Activated CD8-positive, alpha-beta T cell treated with anti-CD3 and anti-CD28 coated beads, Interleukin-2, amount 10 ng/mL, durations not matched to agents 7 days and 5 days (primary cell): ENCODE results near the gene RHO. TPM values are rescaled to one million over a fixed set of nuclear protein-coding genes. Genes with fewer than 3 reads are reported as not detected.

Experiments
- ATAC-seq: fragments of 150-1000 bp; cut with Tn5 transposase; one replicate; pipeline ENCODE4 v1.10.0; 2021; ENCODE audit warnings: moderate library complexity
- CTCF ChIA-PET: fragments of 350-600 bp; sonication (Branson Sonifier 250); formaldehyde crosslinking; loops from one replicate; lab custom pipeline; 2021; ENCODE audit warnings: antibody characterized with exemption; lab: Charles Lee
- POLR2A ChIA-PET: fragments of 350-600 bp; sonication (Branson Sonifier 250); formaldehyde crosslinking; loops from one replicate; lab custom pipeline; 2021; ENCODE audit warnings: antibody characterized with exemption; lab: Charles Lee
- DNase-seq: peaks from one replicate; pipeline ENCODE4 v3.0.0-alpha.2; 2020
- H3K27ac Mint-ChIP-seq: one replicate; pipeline ENCODE4 v1.8.0; 2021; ENCODE audit warnings: mild to moderate bottlenecking, mixed read lengths
- H3K27me3 Mint-ChIP-seq: one replicate; pipeline ENCODE4 v1.8.0; 2021; ENCODE audit warnings: low read depth, mixed read lengths
- H3K36me3 Mint-ChIP-seq: one replicate; pipeline ENCODE4 v1.8.0; 2021; ENCODE audit warnings: low read depth, mixed read lengths
- H3K4me1 Mint-ChIP-seq: one replicate; pipeline ENCODE4 v1.8.0; 2021; ENCODE audit warnings: low read depth, mixed read lengths
- H3K4me3 Mint-ChIP-seq: one replicate; pipeline ENCODE4 v1.8.0; 2021; ENCODE audit warnings: mild to moderate bottlenecking, mixed read lengths
- H3K9me3 Mint-ChIP-seq: one replicate; pipeline ENCODE4 v1.8.0; 2022; ENCODE audit warnings: mixed read lengths; ENCODE audit not compliant: insufficient read depth
- total RNA-seq, 2 experiments: library from RNA; stranded (reverse); gene quantifications; one replicate each; pipeline ENCODE4 v1.2.3, GENCODE V29; 2021

The RHO gene
- total RNA-seq, 2 experiments from 2014 or later: not detected

GRCh38 chr3:129525341-129525968, 3.0 kb upstream of the RHO start:
- Mint-ChIP-seq H3K36me3 (no peaks in the 10 kb centered on the region), H3K4me3 (no peak overlapping the region), H3K4me1 (no peaks in the 10 kb centered on the region), H3K9me3 (no peaks in the 10 kb centered on the region), H3K27me3 (no peaks in the 10 kb centered on the region), H3K27ac (no peak overlapping the region)
- DNase-seq: no peak
- POLR2A ChIA-PET: no interaction called here
- CTCF ChIA-PET: no interaction called here
- ATAC-seq: no peak

GRCh38 chr3:129526121-129526900, 2.1 kb upstream of the RHO start:
- DNase-seq: no peak
- Mint-ChIP-seq H3K27me3 (no peaks in the 10 kb centered on the region), H3K4me3 (no peak overlapping the region), H3K4me1 (no peaks in the 10 kb centered on the region), H3K9me3 (no peaks in the 10 kb centered on the region), H3K27ac (no peak overlapping the region), H3K36me3 (no peaks in the 10 kb centered on the region)
- ChIA-PET CTCF (no interaction called here), POLR2A (no interaction called here)
- ATAC-seq: no peak

- Mint-ChIP-seq H3K4me1 (no peaks in the 10 kb centered on the region), H3K27me3 (no peaks in the 10 kb centered on the region), H3K9me3 (no peaks in the 10 kb centered on the region), H3K36me3 (no peaks in the 10 kb centered on the region), H3K4me3 (no peak overlapping the region), H3K27ac (no peak overlapping the region)
- CTCF ChIA-PET: no interaction called here
- no peak for DNase-seq
- ATAC-seq: no peak
- POLR2A ChIA-PET: no interaction called here
Observed at GRCh38 chr3:129527262-129527661, 1.2 kb upstream of the RHO start.

GRCh38 chr3:129529436-129530210, 1.2 kb downstream of the RHO start:
- ATAC-seq (no peak), DNase-seq (no peak)
- ChIA-PET CTCF (no interaction called here), POLR2A (no interaction called here)
- Mint-ChIP-seq H3K36me3 (no peaks in the 10 kb centered on the region), H3K27ac (no peak overlapping the region), H3K9me3 (no peaks in the 10 kb centered on the region), H3K4me1 (no peaks in the 10 kb centered on the region), H3K4me3 (no peak overlapping the region), H3K27me3 (no peaks in the 10 kb centered on the region)

GRCh38 chr3:129530251-129530791, 1.9 kb downstream of the RHO start:
- no peaks in the 10 kb centered on the region for H3K4me1 Mint-ChIP-seq
- no peaks in the 10 kb centered on the region for H3K36me3 Mint-ChIP-seq
- no peaks in the 10 kb centered on the region for H3K27me3 Mint-ChIP-seq
- ATAC-seq: no peak
- H3K27ac Mint-ChIP-seq: no peak overlapping the region
- no peak overlapping the region for H3K4me3 Mint-ChIP-seq
- ChIA-PET POLR2A (no interaction called here), CTCF (no interaction called here)
- H3K9me3 Mint-ChIP-seq: no peaks in the 10 kb centered on the region
- DNase-seq: no peak

GRCh38 chr3:129530821-129531220, 2.4 kb downstream of the RHO start:
- H3K27ac Mint-ChIP-seq: no peak overlapping the region
- ChIA-PET CTCF (no interaction called here), POLR2A (no interaction called here)
- no peak for ATAC-seq
- no peaks in the 10 kb centered on the region for H3K4me1 Mint-ChIP-seq
- no peak overlapping the region for H3K4me3 Mint-ChIP-seq
- H3K36me3 Mint-ChIP-seq: no peaks in the 10 kb centered on the region
- DNase-seq: no peak
- no peaks in the 10 kb centered on the region for H3K27me3 Mint-ChIP-seq
- H3K9me3 Mint-ChIP-seq: no peaks in the 10 kb centered on the region

- CTCF ChIA-PET: no interaction called here
- Mint-ChIP-seq H3K4me1 (no peaks in the 10 kb centered on the region), H3K4me3 (no peak overlapping the region), H3K9me3 (no peaks in the 10 kb centered on the region), H3K36me3 (no peaks in the 10 kb centered on the region), H3K27ac (no peak overlapping the region), H3K27me3 (no peaks in the 10 kb centered on the region)
- ATAC-seq (no peak), DNase-seq (no peak)
- POLR2A ChIA-PET: no interaction called here
Observed at GRCh38 chr3:129531699-129532098, 3.3 kb downstream of the RHO start.

- no peak overlapping the region for H3K4me3 Mint-ChIP-seq
- H3K27ac Mint-ChIP-seq: no peak overlapping the region
- DNase-seq (no peak), ATAC-seq (no peak)
- H3K9me3 Mint-ChIP-seq: no peaks in the 10 kb centered on the region
- ChIA-PET POLR2A (no interaction called here), CTCF (no interaction called here)
- H3K4me1 Mint-ChIP-seq: no peaks in the 10 kb centered on the region
- H3K27me3 Mint-ChIP-seq: peaks cover 4% of the 10 kb centered on the region
- H3K36me3 Mint-ChIP-seq: no peaks in the 10 kb centered on the region
Observed at GRCh38 chr3:129532261-129532660, 3.8 kb downstream of the RHO start.

- H3K4me3 Mint-ChIP-seq: no peak overlapping the region
- POLR2A ChIA-PET: no interaction called here
- H3K4me1 Mint-ChIP-seq: no peaks in the 10 kb centered on the region
Observed at GRCh38 chr3:129533406-129533805, 5.0 kb downstream of the RHO start.

GRCh38 chr3:129534428-129535027, 6.1 kb downstream of the RHO start:
- peaks cover 6% of the 10 kb centered on the region for H3K27me3 Mint-ChIP-seq

More at GRCh38 chr3:129533406-129533805, 5.0 kb downstream of the RHO start:
- peak; percentile 36 for ATAC-seq
- no peaks in the 10 kb centered on the region for H3K9me3 Mint-ChIP-seq
- peaks cover 6% of the 10 kb centered on the region for H3K27me3 Mint-ChIP-seq
- DNase-seq: no peak
- no peak overlapping the region for H3K27ac Mint-ChIP-seq
- CTCF ChIA-PET: no interaction called here
- no peaks in the 10 kb centered on the region for H3K36me3 Mint-ChIP-seq

GRCh38 chr3:129535075-129535474, 6.6 kb downstream of the RHO start:
- ChIA-PET CTCF (interaction anchor here (1.2 kb wide), 1 partner anchor 45 kb away, joined by 4 read pairs; no protein-coding TSS in a partner anchor), POLR2A (no interaction called here)
- Mint-ChIP-seq H3K4me3 (no peak overlapping the region), H3K27ac (no peak overlapping the region), H3K36me3 (no peaks in the 10 kb centered on the region), H3K4me1 (no peaks in the 10 kb centered on the region), H3K9me3 (no peaks in the 10 kb centered on the region), H3K27me3 (peaks cover 6% of the 10 kb centered on the region)
- no peak for ATAC-seq
- DNase-seq: no peak

More at GRCh38 chr3:129534428-129535027, 6.1 kb downstream of the RHO start:
- no peaks in the 10 kb centered on the region for H3K9me3 Mint-ChIP-seq
- ChIA-PET CTCF (interaction anchor here (1.2 kb wide), 1 partner anchor 44 kb away, joined by 4 read pairs; no protein-coding TSS in a partner anchor), POLR2A (no interaction called here)
- no peaks in the 10 kb centered on the region for H3K36me3 Mint-ChIP-seq
- ATAC-seq (no peak), DNase-seq (no peak)
- H3K27ac Mint-ChIP-seq: no peak overlapping the region
- H3K4me1 Mint-ChIP-seq: no peaks in the 10 kb centered on the region
- H3K4me3 Mint-ChIP-seq: no peak overlapping the region
